Lower leg skin (tissue), 4 donors: Measurements from ENCODE around the gene GRAMD1A. TPM values are rescaled to one million over a fixed set of nuclear protein-coding genes. Genes with fewer than 3 reads are reported as not detected.

Experiments used
- DNase-seq, 2 donors: peaks; one replicate each; pipeline ENCODE4 v3.0.0-alpha.2; 2019; ENCODE audit warnings: low spot score in 2 of 2
- H3K4me3 ChIP-seq: fragments of 200-600 bp; sonication (generic); 2 replicates; pipeline ENCODE4 v1.5.1; 2017; ENCODE audit warnings: mild to moderate bottlenecking, low read depth; ENCODE audit not compliant: poor library complexity, severe bottlenecking
- CTCF ChIP-seq, 3 donors: fragments of 450-650 bp; IDR thresholded peaks; one replicate each; pipeline ENCODE4 v1.5.1; 2016; ENCODE audit warnings: antibody characterized with exemption in 3 of 3, mild to moderate bottlenecking in 3 of 3, moderate library complexity in 2 of 3
- POLR2A ChIP-seq, 2 donors: fragments of 450-650 bp; IDR thresholded peaks; one replicate each; pipeline ENCODE4 v1.6.1; 2016 to 2017; ENCODE audit warnings: antibody characterized with exemption in 2 of 2, mild to moderate bottlenecking in 1 of 2, moderate library complexity in 1 of 2
- WGBS, 2 donors: methylation state at CpG; one replicate each; pipeline ENCODE4 v1.1.5; 2018; 5-methylcytosine and 5-hydroxymethylcytosine counted together
- intact Hi-C: fragments of 100-400 bp; cut with DNase I; formaldehyde crosslinking; loops from one replicate; pipeline ENCODE4 v1.15.0; 2023; ENCODE audit warnings: low total_unique reads
- total RNA-seq, 4 donors: library from RNA; depleted of rRNA; stranded (reverse); fragments of >200 nt; gene quantifications; one replicate each; pipeline ENCODE4 v1.1.0, GENCODE V29; 2016

GRAMD1A gene
- total RNA-seq, 4 donors from 2014 or later = 12.6 to 49.2 (median 20.3) TPM

- no peak for DNase-seq
- intact Hi-C loops = no loop called here
- no peak for TF ChIP-seq POLR2A (IDR thresholded peaks at IDR 0.05)
- no peak for TF ChIP-seq CTCF (IDR thresholded peaks at IDR 0.05)
- peak overlapping the region; percentile 67 for H3K4me3 ChIP-seq
- 57 to 61% methylated on average over 13 of the region's 13 CpGs for WGBS, 2 donors
Observed at GRCh38 chr19:34998777-34999497, 1.2 kb upstream of the GRAMD1A start.

- 0 to 1% methylated on average over 5 to 22 of the region's 37 CpGs for WGBS, 2 donors
- no peak for TF ChIP-seq CTCF (IDR thresholded peaks at IDR 0.05)
- TF ChIP-seq POLR2A (IDR thresholded peaks at IDR 0.05) = no peak
- DNase-seq = no peak
- intact Hi-C loops = no loop called here
- peak overlapping the region; percentile 67 for H3K4me3 ChIP-seq
Observed at GRCh38 chr19:35000338-35000646, 169 bp downstream of the GRAMD1A start.

- TF ChIP-seq POLR2A (IDR thresholded peaks at IDR 0.05) (no peak), CTCF (IDR thresholded peaks at IDR 0.05) (no peak)
- intact Hi-C loops = no loop called here
- WGBS, 2 donors = 5% methylated on average over 21 to 29 of the region's 46 CpGs
- DNase-seq = no peak
- peak overlapping the region; percentile 67 for H3K4me3 ChIP-seq
Observed at GRCh38 chr19:35000647-35001501, 751 bp downstream of the GRAMD1A start.

GRCh38 chr19:35002037-35002535 is 2.0 kb downstream of the GRAMD1A start:
- no peak for DNase-seq
- intact Hi-C loops = no loop called here
- 93 to 96% methylated on average over 11 of the region's 11 CpGs for WGBS, 2 donors
- TF ChIP-seq POLR2A (IDR thresholded peaks at IDR 0.05) = no peak
- TF ChIP-seq CTCF (IDR thresholded peaks at IDR 0.05) = no peak
- H3K4me3 ChIP-seq = no peak overlapping the region

GRCh38 chr19:35004517-35005255 is 4.6 kb downstream of the GRAMD1A start:
- TF ChIP-seq CTCF (IDR thresholded peaks at IDR 0.05) = no peak
- TF ChIP-seq POLR2A (IDR thresholded peaks at IDR 0.05) = no peak
- no peak overlapping the region for H3K4me3 ChIP-seq
- no peak for DNase-seq
- 90 to 93% methylated on average over 18 of the region's 18 CpGs for WGBS, 2 donors
- intact Hi-C loops = no loop called here
